Peyer's patch (tissue), 4 donors: Measurements from ENCODE around the gene SBF2. TPM values are rescaled to one million over a fixed set of nuclear protein-coding genes. Genes with fewer than 3 reads are reported as not detected.

Experiments used
- DNase-seq, 3 donors: peaks; one replicate each; pipeline ENCODE4 v3.0.0-alpha.2; 2017 to 2019
- H3K27ac ChIP-seq, 4 donors: fragments of 200-600 bp; sonication (generic); one replicate each; pipeline ENCODE4 v1.5.1; 2016 to 2019
- H3K27me3 ChIP-seq, 2 donors: fragments of 200-600 bp; sonication (generic); one replicate each; pipeline ENCODE4 v1.5.1; 2019
- H3K36me3 ChIP-seq, 3 donors: fragments of 200-600 bp; sonication (generic); one replicate each; pipeline ENCODE4 v1.5.1; 2016 to 2019
- H3K4me1 ChIP-seq, 4 donors: fragments of 200-600 bp; sonication (generic); one replicate each; pipeline ENCODE4 v1.5.1; 2016 to 2019
- H3K4me3 ChIP-seq, 4 donors: fragments of 200-600 bp; sonication (generic); 1 replicate in 3 of 4; 2 replicates in 1 of 4; pipeline ENCODE4 v1.5.1; 2016 to 2019; ENCODE audit warnings: mild to moderate bottlenecking in 1 of 4
- H3K9me3 ChIP-seq, 4 donors: fragments of 200-600 bp; sonication (generic); one replicate each; pipeline ENCODE4 v1.5.1; 2016 to 2019; ENCODE audit warnings: mild to moderate bottlenecking in 1 of 4
- POLR2A ChIP-seq, 2 donors: fragments of 450-650 bp; IDR thresholded peaks; one replicate each; pipeline ENCODE4 v1.5.1; 2017; ENCODE audit warnings: antibody characterized with exemption in 2 of 2, mild to moderate bottlenecking in 2 of 2, moderate library complexity in 2 of 2
- total RNA-seq, 4 donors: library from RNA; depleted of rRNA; stranded (reverse); fragments of >200 nt; gene quantifications; one replicate each; pipeline ENCODE4 v1.1.0, GENCODE V29; 2016
- TF ChIP-seq, protein P1 (sequence below), 6 experiments: fragments of 450-650 bp in 4 of 6; fragments of 200-600 bp in 2 of 6; sonication (generic) in 1 of 6; IDR thresholded peaks; one replicate each; pipeline ENCODE4 v1.5.1; 2017 to 2019; ENCODE audit warnings: antibody characterized with exemption in 6 of 6, mild to moderate bottlenecking in 3 of 6, moderate library complexity in 1 of 6

The SBF2 gene
- total RNA-seq, 4 donors from 2014 or later = 52.7 to 70.1 (median 56.7) TPM

- H3K36me3 ChIP-seq = no peaks in the 10 kb centered on the region
- no peak overlapping the region for H3K4me3 ChIP-seq
- no peaks in the 10 kb centered on the region for H3K27me3 ChIP-seq
- H3K9me3 ChIP-seq = no peaks in the 10 kb centered on the region
- no peaks in the 10 kb centered on the region for H3K4me1 ChIP-seq
- no peak for DNase-seq
- no peak overlapping the region for H3K27ac ChIP-seq
- TF ChIP-seq, protein P1, sequence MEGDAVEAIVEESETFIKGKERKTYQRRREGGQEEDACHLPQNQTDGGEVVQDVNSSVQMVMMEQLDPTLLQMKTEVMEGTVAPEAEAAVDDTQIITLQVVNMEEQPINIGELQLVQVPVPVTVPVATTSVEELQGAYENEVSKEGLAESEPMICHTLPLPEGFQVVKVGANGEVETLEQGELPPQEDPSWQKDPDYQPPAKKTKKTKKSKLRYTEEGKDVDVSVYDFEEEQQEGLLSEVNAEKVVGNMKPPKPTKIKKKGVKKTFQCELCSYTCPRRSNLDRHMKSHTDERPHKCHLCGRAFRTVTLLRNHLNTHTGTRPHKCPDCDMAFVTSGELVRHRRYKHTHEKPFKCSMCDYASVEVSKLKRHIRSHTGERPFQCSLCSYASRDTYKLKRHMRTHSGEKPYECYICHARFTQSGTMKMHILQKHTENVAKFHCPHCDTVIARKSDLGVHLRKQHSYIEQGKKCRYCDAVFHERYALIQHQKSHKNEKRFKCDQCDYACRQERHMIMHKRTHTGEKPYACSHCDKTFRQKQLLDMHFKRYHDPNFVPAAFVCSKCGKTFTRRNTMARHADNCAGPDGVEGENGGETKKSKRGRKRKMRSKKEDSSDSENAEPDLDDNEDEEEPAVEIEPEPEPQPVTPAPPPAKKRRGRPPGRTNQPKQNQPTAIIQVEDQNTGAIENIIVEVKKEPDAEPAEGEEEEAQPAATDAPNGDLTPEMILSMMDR (IDR thresholded peaks at IDR 0.05) = no peak
- no peak for TF ChIP-seq POLR2A (IDR thresholded peaks at IDR 0.05)
These were observed 131.8 kb downstream of the SBF2 start for GRCh38 chr11:10162222-10162621.

DNA sequence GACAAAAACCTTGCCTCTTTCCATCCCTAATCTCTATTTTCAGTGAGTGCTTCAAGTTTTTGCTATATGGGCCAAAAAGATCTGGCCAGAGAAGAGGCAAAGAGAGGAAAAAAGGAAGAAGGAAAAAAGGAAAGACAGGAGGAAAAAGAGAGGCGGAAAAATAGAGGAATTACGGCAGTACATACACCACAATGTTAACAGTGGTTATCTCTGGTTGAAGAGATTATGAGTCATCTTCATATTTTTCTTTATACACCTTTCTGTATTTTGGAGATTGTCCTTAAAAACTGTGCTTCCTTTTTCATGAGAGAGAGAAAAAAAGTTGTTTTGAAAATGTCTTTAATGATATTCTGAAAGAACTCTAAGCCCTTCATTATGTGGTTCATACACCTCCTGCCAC lies 133.7 kb downstream of the SBF2 start:
- Histone ChIP-seq H3K27me3 (no peaks in the 10 kb centered on the region), H3K4me1 (no peaks in the 10 kb centered on the region), H3K9me3 (no peaks in the 10 kb centered on the region), H3K27ac (no peak overlapping the region), H3K36me3 (no peaks in the 10 kb centered on the region), H3K4me3 (no peak overlapping the region)
- no peak for DNase-seq
- TF ChIP-seq, protein P1 (IDR thresholded peaks at IDR 0.05) = no peak
- no peak for TF ChIP-seq POLR2A (IDR thresholded peaks at IDR 0.05)

DNA sequence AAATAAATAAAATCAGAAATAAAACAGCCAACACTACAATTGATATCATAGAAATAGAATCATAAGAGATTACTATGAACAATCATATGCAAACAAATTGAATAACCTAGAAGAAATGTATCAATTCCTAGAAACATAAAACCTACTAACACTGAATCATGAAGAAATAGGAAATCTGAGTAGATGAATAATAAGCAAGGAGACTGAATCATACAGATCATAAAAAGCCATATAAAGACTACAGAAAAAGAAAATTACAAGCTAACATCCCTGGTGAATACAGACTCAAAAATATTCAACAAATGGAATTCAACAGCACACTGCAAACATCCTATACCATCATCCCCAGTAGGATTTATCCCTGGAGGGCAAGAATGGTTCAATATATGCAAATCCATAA lies 135.6 kb downstream of the SBF2 start:
- H3K4me1 ChIP-seq = no peaks in the 10 kb centered on the region
- no peaks in the 10 kb centered on the region for H3K36me3 ChIP-seq
- no peak for DNase-seq

GRCh38 chr11:10155793-10156490 lies 138.1 kb downstream of the SBF2 start:
- no peak for DNase-seq
- TF ChIP-seq, protein P1 (IDR thresholded peaks at IDR 0.05) = no peak
- TF ChIP-seq POLR2A (IDR thresholded peaks at IDR 0.05) = no peak

More for the DNA sequence above, 135.6 kb downstream of the SBF2 start:
- Histone ChIP-seq H3K27me3 (no peaks in the 10 kb centered on the region), H3K9me3 (no peaks in the 10 kb centered on the region), H3K4me3 (no peak overlapping the region), H3K27ac (no peak overlapping the region)
- TF ChIP-seq, protein P1 (IDR thresholded peaks at IDR 0.05) = no peak
- TF ChIP-seq POLR2A (IDR thresholded peaks at IDR 0.05) = no peak

GRCh38 chr11:10150800-10151199 lies 143.2 kb downstream of the SBF2 start:
- Histone ChIP-seq H3K36me3 (no peaks in the 10 kb centered on the region), H3K9me3 (no peaks in the 10 kb centered on the region), H3K27ac (no peak overlapping the region), H3K4me1 (no peaks in the 10 kb centered on the region), H3K27me3 (no peaks in the 10 kb centered on the region), H3K4me3 (no peak overlapping the region)
- no peak for TF ChIP-seq POLR2A (IDR thresholded peaks at IDR 0.05)
- TF ChIP-seq, protein P1 (IDR thresholded peaks at IDR 0.05) = no peak
- no peak for DNase-seq

More at GRCh38 chr11:10155793-10156490, 138.1 kb downstream of the SBF2 start:
- H3K9me3 ChIP-seq = no peaks in the 10 kb centered on the region
- H3K27me3 ChIP-seq = no peaks in the 10 kb centered on the region
- no peak overlapping the region for H3K4me3 ChIP-seq
- no peaks in the 10 kb centered on the region for H3K36me3 ChIP-seq
- H3K27ac ChIP-seq = no peak overlapping the region
- H3K4me1 ChIP-seq = no peaks in the 10 kb centered on the region
